22Rv1 (cell line): ENCODE results near the gene FOLR3.
"Not testable (repeated sequence)": the region's sequence is repeated elsewhere in the genome, so short reads cannot be mapped to it uniquely, and the experiment has no call there.

ENCODE experiments used
- CTCF ChIP-seq: fragments of 450-650 bp; IDR thresholded peaks from 2 replicates; pipeline ENCODE4 v1.5.1; 2017; ENCODE audit warnings: mild to moderate bottlenecking
- ZFX ChIP-seq: fragments of 450-650 bp; IDR thresholded peaks from 2 replicates; pipeline ENCODE4 v1.6.1; 2017; ENCODE audit warnings: antibody characterized with exemption, borderline replicate concordance

- not testable (repeated sequence) for TF ChIP-seq CTCF, ZFX
Measured at GRCh38 chr11:72135473-72135872, at the start of gene FOLR3.
